HG03159 (cell line): ENCODE measurements around the gene STK11.
"Not testable (repeated sequence)": the region's sequence is repeated elsewhere in the genome, so short reads cannot be mapped to it uniquely, and the experiment has no call there.

Experiments
- ATAC-seq: cut with Tn5 transposase; IDR thresholded peaks from one replicate; pipeline ENCODE4 v1.9.1; 2021; ENCODE audit warnings: mild to moderate bottlenecking, moderate library complexity; ENCODE audit not compliant: unreplicated experiment

STK11 gene

DNA sequence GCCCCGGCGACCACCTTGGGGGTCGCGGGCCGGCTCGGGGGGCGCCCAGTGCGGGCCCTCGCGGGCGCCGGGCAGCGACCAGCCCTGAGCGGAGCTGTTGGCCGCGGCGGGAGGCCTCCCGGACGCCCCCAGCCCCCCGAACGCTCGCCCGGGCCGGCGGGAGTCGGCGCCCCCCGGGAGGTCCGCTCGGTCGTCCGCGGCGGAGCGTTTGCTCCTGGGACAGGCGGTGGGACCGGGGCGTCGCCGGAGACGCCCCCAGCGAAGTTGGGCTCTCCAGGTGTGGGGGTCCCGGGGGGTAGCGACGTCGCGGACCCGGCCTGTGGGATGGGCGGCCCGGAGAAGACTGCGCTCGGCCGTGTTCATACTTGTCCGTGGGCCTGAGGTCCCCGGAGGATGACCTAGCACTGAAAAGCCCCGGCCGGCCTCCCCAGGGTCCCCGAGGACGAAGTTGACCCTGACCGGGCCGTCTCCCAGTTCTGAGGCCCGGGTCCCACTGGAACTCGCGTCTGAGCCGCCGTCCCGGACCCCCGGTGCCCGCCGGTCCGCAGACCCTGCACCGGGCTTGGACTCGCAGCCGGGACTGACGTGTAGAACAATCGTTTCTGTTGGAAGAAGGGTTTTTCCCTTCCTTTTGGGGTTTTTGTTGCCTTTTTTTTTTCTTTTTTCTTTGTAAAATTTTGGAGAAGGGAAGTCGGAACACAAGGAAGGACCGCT, 729 bp downstream of the STK11 start:
- ATAC-seq: no peak

DNA sequence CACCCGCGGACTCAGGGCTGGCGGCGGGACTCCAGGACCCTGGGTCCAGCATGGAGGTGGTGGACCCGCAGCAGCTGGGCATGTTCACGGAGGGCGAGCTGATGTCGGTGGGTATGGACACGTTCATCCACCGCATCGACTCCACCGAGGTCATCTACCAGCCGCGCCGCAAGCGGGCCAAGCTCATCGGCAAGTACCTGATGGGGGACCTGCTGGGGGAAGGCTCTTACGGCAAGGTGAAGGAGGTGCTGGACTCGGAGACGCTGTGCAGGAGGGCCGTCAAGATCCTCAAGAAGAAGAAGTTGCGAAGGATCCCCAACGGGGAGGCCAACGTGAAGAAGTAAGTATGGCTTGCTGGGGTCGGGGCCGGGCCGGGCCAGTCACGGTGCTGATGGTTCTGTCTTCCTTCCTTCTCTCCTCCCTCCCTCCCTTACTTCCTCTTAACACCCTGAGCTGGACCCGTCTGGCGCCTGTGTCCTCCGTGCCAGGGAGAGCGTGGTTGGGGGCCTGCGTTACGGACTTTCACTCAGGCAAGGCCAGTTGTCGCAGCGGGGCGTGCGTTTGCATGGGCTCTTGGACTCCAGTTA, 1.4 kb downstream of the STK11 start:
- ATAC-seq: no peak

DNA sequence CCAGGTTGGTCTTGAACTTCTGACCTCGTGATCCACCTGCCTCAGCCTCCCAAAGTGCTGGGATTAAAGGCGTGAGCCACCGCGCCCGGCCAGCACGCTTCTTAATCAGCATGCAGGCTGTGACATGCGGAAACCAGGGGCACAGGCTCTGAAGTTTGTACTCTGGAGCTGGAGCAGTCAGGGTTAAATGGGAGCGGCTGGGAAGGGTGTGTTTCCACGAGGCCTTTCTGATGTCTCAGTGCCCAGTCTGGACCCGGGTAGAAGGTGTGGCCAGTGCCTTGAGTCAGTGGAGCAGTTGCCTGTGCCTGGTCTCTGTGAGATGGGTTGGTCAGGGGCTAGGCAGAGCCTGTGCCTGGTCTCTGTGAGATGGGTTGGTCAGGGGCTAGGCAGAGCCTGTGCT, 3.3 kb downstream of the STK11 start:
- not testable (repeated sequence) for ATAC-seq

DNA sequence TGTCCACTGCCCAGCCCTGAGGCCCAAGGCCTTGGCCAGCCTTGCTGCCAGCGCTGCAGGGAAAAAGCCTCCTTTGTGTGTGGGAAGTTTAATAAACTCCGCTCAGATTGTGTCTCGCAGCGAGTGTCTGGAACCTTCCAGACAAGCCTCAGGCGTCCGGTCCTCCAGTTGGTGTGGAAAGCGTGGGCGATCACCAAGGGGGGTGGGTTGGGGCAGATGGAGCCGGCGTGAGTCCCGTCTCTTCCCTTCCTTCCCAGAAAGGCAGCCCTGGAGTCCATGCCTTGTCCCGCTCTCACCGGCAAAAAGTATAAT, 4.6 kb downstream of the STK11 start:
- no peak for ATAC-seq

DNA sequence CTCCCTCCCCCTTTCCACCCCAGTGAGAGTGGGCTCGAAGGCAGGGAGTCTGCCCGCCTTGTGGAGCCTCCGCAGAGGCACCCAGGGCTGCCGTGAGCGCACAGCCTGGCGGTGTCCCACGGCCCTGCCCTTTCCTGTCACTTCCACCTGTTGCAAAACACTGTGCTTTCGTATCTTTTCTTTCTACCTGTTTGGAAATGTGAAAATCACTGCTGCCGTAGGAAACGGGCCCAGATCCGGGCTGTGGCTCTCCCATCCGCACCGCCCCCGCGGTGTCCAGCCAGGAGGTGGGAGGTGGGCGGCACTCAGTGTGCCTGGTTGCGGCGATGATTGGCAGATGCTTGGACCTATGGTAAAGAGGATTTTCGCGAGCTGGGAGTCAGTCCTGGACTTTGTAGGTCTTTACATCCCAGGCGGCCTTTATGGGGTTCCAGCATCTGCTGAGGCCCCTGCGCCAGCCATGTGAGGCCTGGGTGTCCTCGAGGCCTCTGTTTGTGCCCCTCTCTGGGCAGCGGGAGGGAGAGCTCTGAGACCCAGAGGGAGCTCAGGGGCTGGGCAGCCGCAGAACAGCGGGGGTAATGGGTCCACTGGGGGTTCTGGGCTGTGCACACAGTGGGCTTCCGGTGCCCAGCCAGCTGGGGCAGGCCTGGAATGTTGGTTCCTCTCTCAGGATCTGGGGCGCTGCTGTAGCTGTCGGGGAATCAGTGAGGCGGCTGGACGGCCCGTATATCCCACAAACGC, 6.1 kb downstream of the STK11 start:
- no peak for ATAC-seq

DNA sequence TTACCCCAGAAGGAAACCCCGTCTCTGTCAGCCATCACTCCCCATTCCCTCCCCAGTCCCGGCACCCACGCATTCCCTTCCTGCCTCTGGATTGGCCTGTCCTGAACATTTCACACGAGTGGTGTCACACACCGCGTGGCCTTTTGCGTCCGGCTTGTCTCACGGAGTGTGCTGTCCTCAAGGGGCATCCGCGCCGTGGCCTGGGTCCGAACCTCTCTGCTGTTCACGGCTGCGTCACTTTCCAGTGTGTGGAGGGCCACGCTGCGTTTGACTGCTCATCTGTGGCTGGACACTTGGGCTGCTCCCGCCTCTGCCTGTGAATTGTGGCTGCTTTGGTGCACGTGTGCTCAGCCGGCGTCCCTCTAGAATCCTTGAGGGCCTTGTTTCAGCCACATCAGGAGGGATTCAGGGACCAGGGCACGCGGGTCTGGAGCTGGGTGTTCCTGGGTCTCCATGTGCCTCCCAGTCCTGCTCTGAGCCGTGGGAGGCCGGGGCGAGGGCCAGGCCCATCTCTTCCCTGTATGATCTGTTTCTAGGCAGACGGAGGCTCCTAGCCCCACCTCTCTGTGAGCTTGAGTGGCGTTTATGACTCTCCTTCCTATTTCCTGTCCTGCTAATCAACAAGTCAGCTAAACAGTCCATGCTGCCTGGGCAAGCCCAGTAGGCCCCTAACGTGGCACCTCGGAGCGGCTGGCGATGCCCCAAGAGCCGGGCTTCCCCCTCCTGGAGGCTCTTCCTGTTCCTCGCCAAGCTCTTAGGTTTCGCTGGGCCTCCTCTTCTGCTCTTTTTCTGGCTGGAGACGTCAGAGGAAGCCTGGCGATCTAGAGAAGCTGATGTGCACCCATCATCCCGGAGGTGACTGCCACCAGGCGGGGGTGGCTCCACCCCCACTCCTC, 8.1 kb downstream of the STK11 start:
- no peak for ATAC-seq

DNA sequence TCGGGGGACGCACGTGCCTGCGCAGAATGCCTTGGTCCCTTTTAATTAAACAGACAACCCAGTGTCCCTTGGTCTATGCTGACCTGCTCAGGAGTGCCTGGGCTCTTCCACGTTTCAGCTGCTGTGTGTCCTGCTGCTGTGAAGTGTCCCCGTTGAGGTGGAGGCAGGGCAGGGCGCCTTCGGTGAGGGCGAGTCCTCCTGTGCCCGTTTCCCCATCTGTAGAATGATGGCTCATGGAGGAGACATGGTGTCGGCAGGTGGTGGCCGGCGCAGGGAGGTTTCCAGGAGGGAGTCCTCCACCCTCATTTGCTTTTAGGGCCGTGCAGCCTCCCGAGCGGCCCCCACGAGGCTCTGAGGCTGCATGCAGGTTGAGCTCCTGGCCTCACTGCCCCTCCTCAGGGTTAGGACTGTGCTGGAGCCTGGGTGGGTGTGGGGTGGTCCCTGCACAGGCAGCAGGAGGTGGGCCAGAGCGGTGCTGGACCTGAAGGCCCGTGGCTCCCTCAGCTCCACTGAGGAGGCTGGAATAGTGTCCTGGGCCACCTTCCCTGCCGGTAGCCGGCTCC, 8.8 kb downstream of the STK11 start:
- ATAC-seq: no peak

DNA sequence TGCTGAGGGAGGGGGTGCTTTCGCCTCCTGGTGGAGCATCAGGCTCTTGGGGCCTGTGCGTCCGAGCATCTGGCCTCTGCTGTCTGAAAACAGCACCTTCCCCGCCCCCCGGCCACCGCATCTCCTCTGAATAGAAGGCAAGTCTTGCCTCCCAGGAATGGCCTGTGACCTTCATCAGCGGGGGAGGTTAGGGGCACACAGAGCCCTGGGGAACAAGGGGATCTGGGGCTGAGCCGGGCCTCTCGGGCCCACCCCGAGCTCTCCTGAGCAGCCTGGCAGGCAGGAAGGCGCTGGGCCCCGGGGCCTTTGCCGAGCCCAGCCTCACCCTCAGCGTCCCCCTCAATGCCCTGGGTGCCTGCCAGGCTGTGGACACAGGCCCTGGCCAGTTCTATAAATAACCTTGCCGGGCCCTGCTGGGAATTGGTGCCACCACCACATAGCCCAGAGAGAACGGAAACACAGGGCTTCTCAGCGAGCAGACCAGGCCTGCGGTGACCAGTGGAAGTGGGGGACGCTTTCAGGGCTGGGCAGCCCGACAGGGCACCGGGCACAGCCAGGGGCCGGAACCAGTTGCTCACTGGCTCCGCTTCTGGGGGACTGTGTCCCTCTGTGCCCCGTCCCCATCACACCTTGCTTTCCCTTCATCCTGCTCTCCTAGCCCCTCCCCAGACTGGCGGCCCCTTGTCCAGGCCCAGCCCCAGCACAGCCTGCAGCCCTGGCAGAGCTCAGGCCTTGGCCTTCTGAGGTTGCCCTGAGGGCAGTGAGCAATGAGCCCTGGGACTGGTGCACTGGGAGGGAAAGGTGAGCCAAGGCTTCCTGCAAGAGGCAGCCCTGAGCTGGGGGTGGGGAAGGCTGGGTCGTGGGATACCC, 9.5 kb downstream of the STK11 start:
- no peak for ATAC-seq

DNA sequence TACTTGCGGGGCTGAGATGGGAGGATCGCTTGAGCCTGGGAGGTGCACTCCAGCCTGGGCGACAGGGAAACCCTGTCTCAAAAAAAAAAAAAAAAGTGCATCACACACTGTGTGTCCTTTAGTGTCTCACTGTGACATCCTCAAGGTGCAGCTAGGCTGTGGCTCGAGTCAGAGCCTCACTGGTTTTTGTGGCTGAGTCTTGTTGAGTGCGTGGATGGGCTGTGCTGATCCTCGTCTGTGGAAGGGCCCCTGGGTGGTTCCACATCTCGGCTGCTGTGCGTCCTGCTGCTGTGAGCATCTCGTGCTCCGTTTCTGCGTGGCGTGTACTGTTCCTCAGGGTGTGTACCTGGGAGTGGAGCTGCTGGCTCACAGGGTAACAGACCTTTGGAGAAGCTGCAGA, 11.2 kb downstream of the STK11 start:
- no peak for ATAC-seq

DNA sequence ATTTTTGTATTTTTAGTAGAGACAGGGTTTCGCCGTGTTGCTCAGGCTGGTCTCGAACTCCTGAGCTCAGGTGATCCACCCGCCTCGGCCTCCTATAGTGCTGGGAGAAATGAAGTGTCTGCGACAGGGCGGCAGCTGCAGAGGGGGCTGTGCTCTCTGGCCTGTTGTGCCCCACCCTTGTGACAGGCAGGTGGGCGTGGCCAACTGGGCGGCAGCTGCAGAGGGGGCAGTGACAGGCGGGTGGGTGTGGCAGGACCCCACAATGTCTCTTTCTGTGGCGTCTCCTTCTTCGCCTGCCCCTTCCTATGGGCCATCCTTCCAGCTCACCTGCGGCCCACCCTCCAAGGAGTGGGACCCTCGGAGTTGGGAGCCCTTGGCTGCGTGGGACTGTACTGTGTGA, 11.8 kb downstream of the STK11 start:
- no peak for ATAC-seq

DNA sequence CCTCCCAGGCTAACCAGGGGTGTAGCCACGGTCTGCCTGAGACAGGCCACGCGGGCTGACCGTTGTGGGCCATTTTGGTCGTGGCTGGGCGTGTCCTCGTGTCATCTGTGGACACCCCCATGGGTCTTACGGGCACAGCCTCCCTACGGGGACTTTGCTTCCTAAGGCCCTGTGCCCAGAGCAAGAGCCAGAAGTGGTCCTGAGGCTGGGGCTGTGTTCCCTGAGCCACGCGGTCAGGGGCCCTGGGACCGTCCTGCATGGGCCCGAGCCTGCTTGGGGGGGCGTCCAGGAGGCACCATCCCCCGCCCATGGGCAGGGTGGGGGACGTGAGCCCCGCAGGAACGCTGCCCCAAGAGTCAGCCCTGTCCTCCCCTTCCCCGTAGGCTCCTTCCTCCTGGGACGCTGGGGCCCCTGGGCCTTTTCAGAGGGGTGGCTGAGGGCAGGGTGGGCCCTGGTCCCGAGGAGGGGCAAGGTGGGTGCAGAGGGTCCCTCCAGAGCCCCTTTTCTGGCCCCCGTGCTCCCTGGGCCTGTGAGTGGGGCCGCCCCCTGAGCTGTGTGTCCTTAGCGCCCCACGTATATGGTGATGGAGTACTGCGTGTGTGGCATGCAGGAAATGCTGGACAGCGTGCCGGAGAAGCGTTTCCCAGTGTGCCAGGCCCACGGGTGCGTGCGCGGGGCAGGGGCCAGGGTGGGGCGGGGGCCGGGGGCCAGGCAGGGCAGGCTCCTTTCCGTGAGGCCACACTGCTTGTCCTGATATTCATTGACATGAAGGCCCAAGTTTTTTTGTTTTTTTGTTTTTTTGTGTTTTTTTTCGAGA, 13.4 kb downstream of the STK11 start:
- ATAC-seq: no peak

DNA sequence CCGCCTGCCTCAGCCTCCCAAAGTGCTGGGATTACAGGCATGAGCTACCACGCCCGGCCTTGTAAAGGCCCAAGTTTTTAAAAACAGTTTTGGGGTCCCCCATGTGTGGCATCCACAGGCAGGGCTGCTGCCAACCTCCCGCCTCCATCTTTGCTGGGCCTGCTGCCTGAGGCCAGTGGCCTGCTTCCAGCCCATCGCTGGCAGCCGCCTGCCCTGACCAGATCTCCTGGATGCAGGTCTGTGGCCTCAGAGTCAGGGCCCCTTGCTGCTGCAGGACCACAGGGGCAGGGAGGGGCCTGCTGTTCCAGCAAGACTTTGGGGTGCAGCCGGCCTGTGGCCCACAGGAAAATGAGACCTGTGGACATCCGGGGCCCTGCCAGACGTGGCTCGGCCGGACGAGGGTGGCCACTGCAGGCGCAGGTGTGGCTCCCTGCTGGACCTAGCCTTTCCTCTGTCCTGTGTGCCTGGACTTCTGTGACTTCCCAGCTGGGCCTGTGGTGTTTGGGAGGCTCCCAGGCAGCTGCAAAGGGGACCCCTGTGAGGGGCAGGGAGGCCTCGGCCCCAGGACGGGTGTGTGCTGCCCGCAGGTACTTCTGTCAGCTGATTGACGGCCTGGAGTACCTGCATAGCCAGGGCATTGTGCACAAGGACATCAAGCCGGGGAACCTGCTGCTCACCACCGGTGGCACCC, 14.4 kb downstream of the STK11 start:
- ATAC-seq: no peak

DNA sequence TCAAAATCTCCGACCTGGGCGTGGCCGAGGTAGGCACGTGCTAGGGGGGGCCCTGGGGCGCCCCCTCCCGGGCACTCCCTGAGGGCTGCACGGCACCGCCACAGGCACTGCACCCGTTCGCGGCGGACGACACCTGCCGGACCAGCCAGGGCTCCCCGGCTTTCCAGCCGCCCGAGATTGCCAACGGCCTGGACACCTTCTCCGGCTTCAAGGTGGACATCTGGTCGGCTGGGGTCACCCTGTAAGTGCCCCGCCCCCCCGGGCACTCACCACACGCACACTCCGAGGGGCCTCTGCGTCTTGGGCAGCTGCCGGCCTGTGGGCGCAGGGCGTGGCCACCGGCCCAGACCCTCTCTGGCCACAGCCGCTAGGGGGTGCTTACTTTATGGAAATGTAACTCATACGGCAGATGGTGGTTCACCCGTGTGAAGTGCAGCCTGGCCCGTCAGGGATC, 14.9 kb downstream of the STK11 start:
- ATAC-seq: no peak

DNA sequence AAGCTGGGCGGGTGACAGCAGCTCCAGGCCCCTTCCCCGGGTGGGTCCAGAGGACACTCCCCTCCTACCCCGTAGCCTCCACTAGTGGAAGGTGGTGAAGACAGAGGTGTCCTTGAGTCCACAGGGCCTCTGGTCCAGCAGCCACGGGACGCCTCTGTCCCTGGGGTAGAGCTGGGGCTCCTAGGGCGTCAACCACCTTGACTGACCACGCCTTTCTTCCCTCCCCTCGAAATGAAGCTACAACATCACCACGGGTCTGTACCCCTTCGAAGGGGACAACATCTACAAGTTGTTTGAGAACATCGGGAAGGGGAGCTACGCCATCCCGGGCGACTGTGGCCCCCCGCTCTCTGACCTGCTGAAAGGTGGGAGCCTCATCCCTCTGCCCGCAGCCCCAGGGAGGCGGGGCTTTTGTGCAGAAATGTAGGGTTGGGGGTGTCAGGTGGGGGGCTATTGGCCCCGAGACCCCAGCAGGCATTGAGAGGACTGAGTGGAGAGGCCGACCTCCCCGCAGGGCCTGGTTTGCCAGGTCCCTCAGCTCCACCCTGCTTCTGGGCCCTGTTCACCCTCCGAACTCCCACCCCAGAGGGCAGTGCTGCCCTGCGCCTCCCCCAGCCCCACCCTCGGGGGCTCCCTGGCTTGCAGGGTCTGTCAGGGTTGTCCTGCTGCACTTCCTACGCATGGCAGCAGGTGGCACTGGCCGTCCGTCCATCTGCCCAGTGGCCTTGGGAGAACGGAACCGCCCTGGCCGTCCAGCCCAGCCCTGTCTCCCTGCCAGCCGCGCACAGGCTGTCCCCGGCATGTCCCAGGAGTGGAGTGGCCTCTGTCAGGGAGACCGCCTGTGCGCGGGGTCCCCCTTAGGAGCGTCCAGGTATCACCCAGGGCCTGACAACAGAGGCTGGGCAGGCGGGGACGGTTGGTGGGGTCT, 15.7 kb downstream of the STK11 start:
- no peak for ATAC-seq

DNA sequence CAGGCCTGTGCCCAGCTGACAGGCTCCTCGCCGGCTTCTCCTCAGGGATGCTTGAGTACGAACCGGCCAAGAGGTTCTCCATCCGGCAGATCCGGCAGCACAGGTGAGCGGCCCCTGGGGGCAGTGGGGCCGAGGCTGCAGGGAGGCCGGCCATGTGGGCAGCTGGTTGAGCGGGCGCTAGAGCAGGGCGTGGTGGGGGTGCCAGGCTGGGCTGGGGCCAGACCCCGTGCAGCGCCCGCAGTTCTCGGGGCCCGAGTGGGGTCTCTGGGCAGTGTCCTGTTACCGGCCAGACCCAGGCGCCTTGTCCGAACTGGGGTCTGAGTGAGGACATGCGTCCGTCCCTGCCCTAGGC, 16.3 kb downstream of the STK11 start:
- ATAC-seq: no peak

DNA sequence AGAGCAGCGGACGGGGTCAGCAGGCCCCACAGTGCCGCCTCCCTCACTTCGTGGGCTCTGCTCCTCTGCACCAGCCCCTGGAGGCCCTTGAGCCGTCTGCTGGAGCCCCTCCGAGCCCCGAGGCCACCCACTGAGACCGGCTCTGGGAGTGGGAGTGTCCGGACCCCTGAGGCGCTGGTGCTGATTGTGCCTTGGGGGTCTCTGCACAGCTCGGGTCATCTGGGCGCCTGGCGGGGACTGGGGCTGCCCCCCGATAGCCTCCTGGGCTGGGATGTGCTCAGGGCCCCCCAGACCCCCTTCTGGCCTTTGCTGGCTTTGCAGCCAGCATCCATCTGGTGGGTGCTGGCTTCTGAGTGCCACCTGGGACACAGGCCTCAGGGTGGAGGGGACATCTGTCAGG, 16.8 kb downstream of the STK11 start:
- no peak for ATAC-seq

DNA sequence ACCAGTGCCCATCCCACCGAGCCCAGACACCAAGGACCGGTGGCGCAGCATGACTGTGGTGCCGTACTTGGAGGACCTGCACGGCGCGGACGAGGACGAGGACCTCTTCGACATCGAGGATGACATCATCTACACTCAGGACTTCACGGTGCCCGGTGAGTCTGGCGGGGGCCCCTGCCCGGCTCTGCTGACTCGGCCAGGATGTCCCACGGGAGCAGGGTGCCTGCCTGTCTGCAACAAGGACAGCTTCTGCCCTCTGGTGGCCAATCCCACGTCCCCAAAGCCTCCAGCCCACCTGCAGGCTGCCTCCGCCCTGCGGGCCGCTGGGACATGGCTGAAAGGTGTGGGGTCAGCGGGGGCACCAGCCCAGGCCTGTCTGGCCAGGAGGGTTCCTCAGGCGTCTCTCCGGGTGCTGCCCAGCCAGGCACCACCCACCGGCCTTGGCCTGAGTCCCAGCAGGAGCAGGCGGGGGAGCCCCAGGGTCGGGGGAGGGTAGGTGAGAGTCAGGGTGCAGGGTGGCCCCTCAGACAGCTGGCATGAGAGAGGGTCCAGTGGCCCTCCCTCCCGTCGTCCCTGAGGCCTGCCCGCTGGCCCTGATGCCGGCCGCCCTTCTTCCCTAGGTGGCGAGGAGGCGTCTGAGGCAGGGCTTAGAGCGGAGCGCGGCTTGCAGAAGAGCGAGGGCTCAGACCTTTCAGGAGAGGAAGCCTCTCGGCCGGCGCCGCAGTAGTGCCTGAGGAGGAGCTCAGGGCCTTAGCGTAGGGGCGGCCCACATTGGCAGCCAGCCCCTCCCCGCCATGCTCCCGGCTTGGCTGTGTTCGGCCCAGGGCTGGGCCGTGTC, 17.7 kb downstream of the STK11 start:
- no peak for ATAC-seq
